ENCODE data around the gene UBE2Q1. TPM values are rescaled to one million over a fixed set of nuclear protein-coding genes. Genes with fewer than 3 reads are reported as not detected.

Gene UBE2Q1
- total and polyA plus RNA-seq, 2 donors (not counting 1 experiment from before 2014, with no cell fraction given): 20.1 to 23.6 TPM

- Histone ChIP-seq H3K27me3 (ENCODE audit: control insufficient read depth, insufficient read depth, low read length) (peaks cover 64% of the 10 kb centered on the region), H3K27ac (ENCODE audit: insufficient read depth, low read length) (no peak overlapping the region), H3K4me1 (ENCODE audit: control insufficient read depth, extremely low read depth, insufficient read depth, low read length) (no peaks in the 10 kb centered on the region), H3K79me2 (ENCODE audit: control insufficient read depth, insufficient read depth, low read length) (no peaks in the 10 kb centered on the region), H3K9me3 (ENCODE audit: control insufficient read depth, insufficient read depth, low read depth, low read length) (no peaks in the 10 kb centered on the region), H2AFZ (ENCODE audit: low read length) (no peak overlapping the region), H3K36me3 (ENCODE audit: control insufficient read depth, insufficient read depth, low read length) (no peaks in the 10 kb centered on the region), H3K9ac (ENCODE audit: insufficient read depth, low read length) (no peak overlapping the region), H3K4me3 (replicated peaks in 1 of 4; ENCODE audit: control extremely low read depth in 1 of 4, insufficient read depth in 1 of 4, low read depth in 3 of 4, low read length in 4 of 4) (peak overlapping the region in 1 of 4 experiments; percentile 14), H4K20me1 (ENCODE audit: control insufficient read depth, extremely low read depth, insufficient read depth, low read length) (no peaks in the 10 kb centered on the region), H3K4me2 (ENCODE audit: extremely low read depth, insufficient read depth, low read length) (no peak overlapping the region)
- TF ChIP-seq, protein P1, sequence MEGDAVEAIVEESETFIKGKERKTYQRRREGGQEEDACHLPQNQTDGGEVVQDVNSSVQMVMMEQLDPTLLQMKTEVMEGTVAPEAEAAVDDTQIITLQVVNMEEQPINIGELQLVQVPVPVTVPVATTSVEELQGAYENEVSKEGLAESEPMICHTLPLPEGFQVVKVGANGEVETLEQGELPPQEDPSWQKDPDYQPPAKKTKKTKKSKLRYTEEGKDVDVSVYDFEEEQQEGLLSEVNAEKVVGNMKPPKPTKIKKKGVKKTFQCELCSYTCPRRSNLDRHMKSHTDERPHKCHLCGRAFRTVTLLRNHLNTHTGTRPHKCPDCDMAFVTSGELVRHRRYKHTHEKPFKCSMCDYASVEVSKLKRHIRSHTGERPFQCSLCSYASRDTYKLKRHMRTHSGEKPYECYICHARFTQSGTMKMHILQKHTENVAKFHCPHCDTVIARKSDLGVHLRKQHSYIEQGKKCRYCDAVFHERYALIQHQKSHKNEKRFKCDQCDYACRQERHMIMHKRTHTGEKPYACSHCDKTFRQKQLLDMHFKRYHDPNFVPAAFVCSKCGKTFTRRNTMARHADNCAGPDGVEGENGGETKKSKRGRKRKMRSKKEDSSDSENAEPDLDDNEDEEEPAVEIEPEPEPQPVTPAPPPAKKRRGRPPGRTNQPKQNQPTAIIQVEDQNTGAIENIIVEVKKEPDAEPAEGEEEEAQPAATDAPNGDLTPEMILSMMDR (conservative IDR thresholded peaks at IDR 0.05 in 1 of 2, IDR thresholded peaks at IDR 0.05 in 1 of 2; ENCODE audit: low read depth in 1 of 2, low read length in 2 of 2): no peak
- TF ChIP-seq EZH2 (IDR thresholded peaks at IDR 0.05; ENCODE audit: low read length, missing control alignments): peak; percentile 96
- no peak for DNase-seq (ENCODE audit: low read depth in 2 of 2)
Observed at GRCh38 chr1:154501423-154502065, 56.9 kb downstream of the UBE2Q1 start.

GRCh38 chr1:154500533-154500932, 57.9 kb downstream of the UBE2Q1 start:
- Histone ChIP-seq H3K4me3 (replicated peaks in 1 of 4; ENCODE audit: control extremely low read depth in 1 of 4, insufficient read depth in 1 of 4, low read depth in 3 of 4, low read length in 4 of 4) (no peak overlapping the region), H3K36me3 (ENCODE audit: control insufficient read depth, insufficient read depth, low read length) (no peaks in the 10 kb centered on the region), H3K27me3 (ENCODE audit: control insufficient read depth, insufficient read depth, low read length) (peaks cover 64% of the 10 kb centered on the region), H2AFZ (ENCODE audit: low read length) (no peak overlapping the region), H3K27ac (ENCODE audit: insufficient read depth, low read length) (no peak overlapping the region), H3K79me2 (ENCODE audit: control insufficient read depth, insufficient read depth, low read length) (no peaks in the 10 kb centered on the region), H4K20me1 (ENCODE audit: control insufficient read depth, extremely low read depth, insufficient read depth, low read length) (no peaks in the 10 kb centered on the region), H3K4me2 (ENCODE audit: extremely low read depth, insufficient read depth, low read length) (no peak overlapping the region), H3K9ac (ENCODE audit: insufficient read depth, low read length) (no peak overlapping the region), H3K9me3 (ENCODE audit: control insufficient read depth, insufficient read depth, low read depth, low read length) (no peaks in the 10 kb centered on the region), H3K4me1 (ENCODE audit: control insufficient read depth, extremely low read depth, insufficient read depth, low read length) (no peaks in the 10 kb centered on the region)
- TF ChIP-seq, protein P1 (conservative IDR thresholded peaks at IDR 0.05 in 1 of 2, IDR thresholded peaks at IDR 0.05 in 1 of 2; ENCODE audit: low read depth in 1 of 2, low read length in 2 of 2): no peak
- no peak for TF ChIP-seq EZH2 (IDR thresholded peaks at IDR 0.05; ENCODE audit: low read length, missing control alignments)
- no peak for DNase-seq (ENCODE audit: low read depth in 2 of 2)

DNA sequence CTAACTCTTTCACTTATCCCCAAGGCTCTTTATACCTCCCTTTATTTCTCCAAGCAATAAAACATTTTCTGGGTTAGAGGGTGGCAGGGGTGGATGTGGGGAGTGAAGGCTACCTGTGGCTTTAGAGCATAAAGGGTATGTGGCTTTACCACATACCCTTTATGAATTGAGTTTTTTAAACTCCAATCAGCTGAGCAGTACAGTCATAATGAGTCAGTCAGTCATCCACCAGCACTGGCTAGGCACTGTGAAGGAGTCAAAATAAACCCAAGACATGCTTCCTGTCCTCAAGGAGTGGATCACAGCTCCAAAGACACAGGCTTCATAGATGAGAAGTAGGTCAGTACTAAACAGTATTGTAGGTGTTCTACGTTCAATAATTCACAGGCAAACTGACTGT, 59.0 kb downstream of the UBE2Q1 start:
- no peaks in the 10 kb centered on the region for H4K20me1 ChIP-seq (ENCODE audit: control insufficient read depth, extremely low read depth, insufficient read depth, low read length)
- TF ChIP-seq EZH2 (IDR thresholded peaks at IDR 0.05; ENCODE audit: low read length, missing control alignments): no peak
- no peaks in the 10 kb centered on the region for H3K36me3 ChIP-seq (ENCODE audit: control insufficient read depth, insufficient read depth, low read length)
- H3K4me3 ChIP-seq (replicated peaks in 1 of 4; ENCODE audit: control extremely low read depth in 1 of 4, insufficient read depth in 1 of 4, low read depth in 3 of 4, low read length in 4 of 4): no peak overlapping the region
- DNase-seq (ENCODE audit: low read depth in 2 of 2): no peak
- no peak overlapping the region for H2AFZ ChIP-seq (ENCODE audit: low read length)
- no peaks in the 10 kb centered on the region for H3K79me2 ChIP-seq (ENCODE audit: control insufficient read depth, insufficient read depth, low read length)
- H3K9ac ChIP-seq (ENCODE audit: insufficient read depth, low read length): no peak overlapping the region
- no peaks in the 10 kb centered on the region for H3K9me3 ChIP-seq (ENCODE audit: control insufficient read depth, insufficient read depth, low read depth, low read length)
- no peak overlapping the region for H3K27ac ChIP-seq (ENCODE audit: insufficient read depth, low read length)
- no peaks in the 10 kb centered on the region for H3K4me1 ChIP-seq (ENCODE audit: control insufficient read depth, extremely low read depth, insufficient read depth, low read length)
- peaks cover 58% of the 10 kb centered on the region for H3K27me3 ChIP-seq (ENCODE audit: control insufficient read depth, insufficient read depth, low read length)
- H3K4me2 ChIP-seq (ENCODE audit: extremely low read depth, insufficient read depth, low read length): no peak overlapping the region

Other genes starting within 250 kb of the UBE2Q1 start
- not detected in 2 replicates for gene AQP10, start 237.6 kb downstream of the UBE2Q1 start, total RNA-seq
- gene AQP10, start 237.6 kb downstream of the UBE2Q1 start, polyA plus RNA-seq: not detected in 2 replicates
- 177 and 205 TPM in 2 replicates for gene ATP8B2, start 233.1 kb downstream of the UBE2Q1 start, total RNA-seq
- gene ATP8B2, start 233.1 kb downstream of the UBE2Q1 start, polyA plus RNA-seq: 96.7 and 101 TPM in 2 replicates
- 12.8 and 21.0 TPM in 2 replicates for gene IL6R, start 153.3 kb downstream of the UBE2Q1 start, total RNA-seq
- gene IL6R, start 153.3 kb downstream of the UBE2Q1 start, polyA plus RNA-seq: 14.5 and 22.7 TPM in 2 replicates
- gene TDRD10, start 56.4 kb downstream of the UBE2Q1 start, total RNA-seq: under 0.01 TPM in 1 of 2 replicates, not detected in the other
- not detected in 2 replicates for gene TDRD10, start 56.4 kb downstream of the UBE2Q1 start, polyA plus RNA-seq
- gene SHE, start 56.2 kb downstream of the UBE2Q1 start, total RNA-seq: under 0.01 TPM in 1 of 2 replicates, not detected in the other
- gene SHE, start 56.2 kb downstream of the UBE2Q1 start, polyA plus RNA-seq: not detected in 2 replicates
- under 0.01 TPM in 1 of 2 replicates, not detected in the other for gene CHRNB2, start 9.1 kb upstream of the UBE2Q1 start, total RNA-seq
- 0.02 TPM in 2 replicates for gene CHRNB2, start 9.1 kb upstream of the UBE2Q1 start, polyA plus RNA-seq
- gene ADAR, start 49.5 kb upstream of the UBE2Q1 start, total RNA-seq: 78.6 and 98.4 TPM in 2 replicates
- 128 and 140 TPM in 2 replicates for gene ADAR, start 49.5 kb upstream of the UBE2Q1 start, polyA plus RNA-seq

All from fibroblast of lung (primary cell).